ENCODE measurements around the gene PTX4.

Gene PTX4

GRCh38 chr16:1527836-1528811, 39.4 kb upstream of the PTX4 start:
- no peak for TF ChIP-seq CTCF (IDR thresholded peaks at IDR 0.05; ENCODE audit: low read depth, low read length)
- DNase-seq (ENCODE audit: extremely low read depth, low read depth) = no peak

GRCh38 chr16:1526608-1527555, 38.1 kb upstream of the PTX4 start:
- no peak for DNase-seq (ENCODE audit: extremely low read depth, low read depth)

GRCh38 chr16:1525871-1526607, 37.3 kb upstream of the PTX4 start:
- DNase-seq (ENCODE audit: extremely low read depth, low read depth) = no peak
- no peak for TF ChIP-seq CTCF (IDR thresholded peaks at IDR 0.05; ENCODE audit: low read depth, low read length)

More at GRCh38 chr16:1526608-1527555, 38.1 kb upstream of the PTX4 start:
- TF ChIP-seq CTCF (IDR thresholded peaks at IDR 0.05; ENCODE audit: low read depth, low read length) = no peak

GRCh38 chr16:1524366-1524765, 35.6 kb upstream of the PTX4 start:
- DNase-seq (ENCODE audit: extremely low read depth, low read depth) = no peak
- no peak for TF ChIP-seq CTCF (IDR thresholded peaks at IDR 0.05; ENCODE audit: low read depth, low read length)

- no peak for TF ChIP-seq CTCF (IDR thresholded peaks at IDR 0.05; ENCODE audit: low read depth, low read length)
- DNase-seq (ENCODE audit: extremely low read depth, low read depth) = no peak
Measured at GRCh38 chr16:1523581-1524245, 35.0 kb upstream of the PTX4 start.

- no peak for TF ChIP-seq CTCF (IDR thresholded peaks at IDR 0.05; ENCODE audit: low read depth, low read length)
- DNase-seq (ENCODE audit: extremely low read depth, low read depth) = no peak
Measured at GRCh38 chr16:1520461-1520860, 31.7 kb upstream of the PTX4 start.

Data from AG09319 (cell line).